ENCODE results near the gene SLC30A3.

GRCh38 chr2:27231921-27232320 lies 30.9 kb downstream of the SLC30A3 start:
- TF ChIP-seq POLR2A (IDR thresholded peaks at IDR 0.05; ENCODE audit: extremely low read depth, insufficient read length): no peak
- TF ChIP-seq CTCF (IDR thresholded peaks at IDR 0.05; ENCODE audit: low read depth, low read length): no peak
- TF ChIP-seq MAX (IDR thresholded peaks at IDR 0.05; ENCODE audit: low read depth, low read length): no peak
- TF ChIP-seq MYC (IDR thresholded peaks at IDR 0.05; ENCODE audit: low read depth, low read length): no peak

All from NB4 (cell line).